Measurements from ENCODE around the gene PTGES3. TPM values are rescaled to one million over a fixed set of nuclear protein-coding genes. Genes with fewer than 3 reads are reported as not detected.

PTGES3 gene, protein sequence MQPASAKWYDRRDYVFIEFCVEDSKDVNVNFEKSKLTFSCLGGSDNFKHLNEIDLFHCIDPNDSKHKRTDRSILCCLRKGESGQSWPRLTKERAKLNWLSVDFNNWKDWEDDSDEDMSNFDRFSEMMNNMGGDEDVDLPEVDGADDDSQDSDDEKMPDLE
- 125 TPM for total RNA-seq

DNA sequence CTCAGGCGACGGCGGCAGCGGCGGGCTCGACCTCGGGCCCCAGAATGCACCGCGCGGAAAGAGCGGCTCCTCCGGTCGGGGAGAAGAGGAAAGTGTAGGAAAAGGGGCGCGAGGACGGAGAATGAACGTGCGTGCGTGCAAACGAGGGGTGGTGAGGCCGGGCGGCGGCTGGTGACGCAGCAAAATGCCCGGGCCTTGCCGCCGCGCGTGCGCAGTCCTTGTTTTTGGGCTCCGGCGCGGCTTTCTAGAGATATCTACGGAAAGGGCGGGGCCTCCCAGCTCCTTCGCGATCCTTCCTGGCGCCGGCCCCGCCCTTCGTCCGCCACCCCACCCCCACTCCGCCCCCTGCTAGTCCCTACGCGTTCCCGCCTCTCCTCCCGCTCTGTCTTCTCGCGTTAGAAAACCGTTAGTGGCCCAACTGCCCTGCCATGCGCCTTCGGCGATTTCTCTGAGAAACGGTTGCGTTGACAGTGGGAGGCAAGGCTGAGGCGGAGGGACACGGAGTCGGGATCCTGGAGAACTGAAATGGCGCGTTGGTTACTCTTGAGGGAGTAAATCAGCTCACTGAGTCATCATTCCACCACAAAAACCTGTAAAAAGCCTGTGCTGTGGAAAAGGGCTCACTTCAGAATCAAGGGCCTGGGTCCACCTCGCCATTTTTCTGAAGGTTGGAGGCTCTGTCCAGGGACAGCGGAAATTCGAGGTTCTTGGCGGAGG is at the start of gene PTGES3:
Gene PTGES3, minus strand, starts transcription at position 156 of the 717 bp plus-strand sequence. CDS start 285 bp downstream, outside the sequence.

DNA sequence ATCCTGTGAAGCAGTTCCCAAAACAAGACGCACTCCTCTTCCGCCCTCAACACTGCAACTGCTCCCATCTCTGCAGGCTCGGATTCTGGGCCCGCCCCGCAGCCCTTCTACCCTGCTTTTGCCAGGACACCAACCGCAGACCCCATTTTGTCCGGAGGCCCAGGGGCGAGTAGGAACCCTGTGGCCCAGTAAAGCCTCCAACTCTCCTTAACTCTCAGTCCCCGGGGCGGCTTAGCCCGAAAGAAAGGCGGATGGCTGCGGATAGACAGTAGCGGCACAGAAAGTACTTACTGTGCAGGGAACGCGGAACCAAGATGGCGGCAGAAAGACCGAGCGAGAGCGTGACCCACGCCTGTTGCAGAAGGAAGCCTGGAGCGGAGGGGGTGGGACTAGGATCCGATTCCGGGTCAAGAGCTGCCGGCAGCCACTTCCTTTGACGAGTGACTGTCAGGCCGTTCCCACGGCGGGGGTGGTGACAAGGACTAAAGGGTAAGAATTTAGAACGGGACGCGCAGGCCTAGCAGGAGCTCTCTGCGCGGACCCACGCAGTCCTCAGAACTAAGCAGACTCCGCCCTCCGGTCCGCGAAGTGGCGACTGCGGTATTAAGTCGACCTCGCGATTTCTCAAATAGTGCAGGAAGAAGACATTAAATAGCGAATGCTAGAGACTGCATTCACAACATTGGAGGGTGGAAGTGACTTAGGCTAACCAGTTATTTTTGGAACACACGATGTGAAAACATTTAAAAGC is 37.1 kb upstream of the PTGES3 start, which contains the start of gene NACA:
Gene NACA, minus strand, starts transcription at position 328 of the 751 bp plus-strand sequence. CDS start 778 bp downstream, outside the sequence.

DNA sequence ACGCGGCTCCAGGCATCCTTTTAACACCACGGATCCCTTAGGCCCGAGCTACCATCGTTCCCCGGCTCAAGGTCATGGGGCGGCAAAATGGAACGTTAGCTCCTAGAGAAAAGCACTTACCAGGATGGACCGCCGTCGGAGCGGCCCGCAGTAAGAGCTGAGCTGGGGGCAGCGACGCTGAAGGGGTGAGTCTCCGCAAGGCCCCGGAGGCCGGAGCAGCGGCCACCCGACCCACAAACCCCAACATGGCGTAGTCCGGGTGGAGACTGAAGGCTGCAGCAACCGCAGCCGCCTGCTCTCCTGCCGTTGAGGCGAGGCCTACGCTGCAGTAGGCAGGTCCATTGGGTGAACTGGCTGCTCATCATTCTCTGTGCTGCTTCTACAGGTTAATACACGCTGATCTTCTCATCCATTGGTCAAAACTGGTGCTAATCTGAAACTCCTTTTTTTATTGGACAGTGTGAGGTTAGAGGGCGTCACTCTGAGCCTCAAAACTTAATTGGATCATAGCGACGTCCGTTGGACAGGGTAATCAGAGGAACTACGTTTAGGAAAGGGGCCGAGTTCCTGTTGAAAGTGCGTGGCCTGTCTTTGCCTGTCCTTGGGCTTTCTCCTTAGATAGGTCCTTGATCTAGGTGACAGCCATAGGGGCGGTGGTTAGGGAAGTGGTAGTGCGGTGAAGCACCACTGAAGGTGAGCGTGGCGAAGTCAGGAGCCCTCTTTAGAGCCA is 42.2 kb downstream of the PTGES3 start, which contains the start of gene ATP5F1B:
Gene ATP5F1B, minus strand, starts transcription at position 268 of the 730 bp plus-strand sequence. Its CDS starts 21 bp downstream, at position 247.

DNA sequence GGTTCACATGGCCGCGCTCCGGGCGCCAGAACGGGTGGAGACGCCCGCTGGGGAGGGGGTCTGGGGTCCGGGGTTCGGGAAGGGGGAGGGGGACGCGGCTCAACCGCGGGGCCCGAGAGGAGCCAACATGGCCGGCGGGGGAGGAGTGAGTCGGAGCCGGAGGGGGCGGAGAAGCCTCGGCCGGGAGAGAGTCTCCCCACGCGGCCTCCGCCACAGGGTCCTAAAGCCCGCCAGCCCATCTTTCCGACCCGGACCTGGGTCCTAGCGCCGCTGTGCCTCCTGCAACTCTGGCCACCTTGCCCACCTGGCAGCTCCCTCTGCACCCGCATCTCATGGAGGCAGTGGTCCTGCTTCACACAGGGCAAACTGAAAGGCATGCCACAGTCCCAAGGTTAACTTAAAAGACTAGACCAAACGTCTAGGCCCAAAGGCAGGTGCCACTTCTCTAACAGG is 57.9 kb downstream of the PTGES3 start, which contains the start of gene BAZ2A:
Gene BAZ2A, minus strand, starts transcription at position 147 of the 453 bp plus-strand sequence. CDS start 12,796 bp downstream, outside the sequence.

Other genes starting within 250 kb of the PTGES3 start
- gene TIMELESS, start 238.9 kb downstream of the PTGES3 start, total RNA-seq = 24.6 TPM
- 303 TPM for gene MIP, start 233.6 kb downstream of the PTGES3 start, total RNA-seq
- 2.8 TPM for gene SPRYD4, start 219.7 kb downstream of the PTGES3 start, total RNA-seq
- 4.1 TPM for gene GLS2, start 200.1 kb downstream of the PTGES3 start, total RNA-seq
- 17.9 TPM for gene RBMS2, start 166.5 kb downstream of the PTGES3 start, total RNA-seq
- 65.9 TPM for gene BAZ2A, start 58.0 kb downstream of the PTGES3 start, total RNA-seq
- gene ATP5F1B, start 42.3 kb downstream of the PTGES3 start, total RNA-seq = 392 TPM
- gene NACA, start 37.0 kb upstream of the PTGES3 start, total RNA-seq = 924 TPM
- gene PRIM1, start 64.0 kb upstream of the PTGES3 start, total RNA-seq = 32.1 TPM
- gene HSD17B6, start 75.0 kb upstream of the PTGES3 start, total RNA-seq = 0.93 TPM
- gene SDR9C7, start 246.1 kb upstream of the PTGES3 start, total RNA-seq = 0.38 TPM

Data from camera-type eye (tissue), 1 donor.